NCI-H2107 treated with DMSO at 0.1 percent for 48 hours (cell line): ENCODE results near the gene FBXL17.

Experiments used
- DNase-seq: peaks from one replicate; lab custom pipeline; 2025; ENCODE audit not compliant: unreplicated experiment; lab: John Stamatoyannopoulos, UW

FBXL17 gene

GRCh38 chr5:108101821-108102220, 280.1 kb downstream of the FBXL17 start:
- no peak for DNase-seq

GRCh38 chr5:108101130-108101529, 280.8 kb downstream of the FBXL17 start:
- no peak for DNase-seq

- DNase-seq, result no peak
Measured at GRCh38 chr5:108094800-108095199, 287.1 kb downstream of the FBXL17 start.

- peak; percentile 3 for DNase-seq
Measured at GRCh38 chr5:108093186-108093585, 288.7 kb downstream of the FBXL17 start.

- no peak for DNase-seq
Measured at GRCh38 chr5:108090946-108091345, 291.0 kb downstream of the FBXL17 start.

- DNase-seq, result no peak
Measured at GRCh38 chr5:108084105-108084504, 297.8 kb downstream of the FBXL17 start.

- DNase-seq, result no peak
Measured at GRCh38 chr5:108083232-108083631, 298.7 kb downstream of the FBXL17 start.

- no peak for DNase-seq
Measured at GRCh38 chr5:108081707-108082106, 300.2 kb downstream of the FBXL17 start.

- no peak for DNase-seq
Measured at GRCh38 chr5:108079753-108080152, 302.1 kb downstream of the FBXL17 start.

GRCh38 chr5:108078882-108079281, 303.0 kb downstream of the FBXL17 start:
- no peak for DNase-seq

- no peak for DNase-seq
Measured at GRCh38 chr5:108078345-108078744, 303.6 kb downstream of the FBXL17 start.

- no peak for DNase-seq
Measured at GRCh38 chr5:108074626-108075025, 307.3 kb downstream of the FBXL17 start.

GRCh38 chr5:108064302-108064701, 317.6 kb downstream of the FBXL17 start:
- DNase-seq, result no peak

- no peak for DNase-seq
Measured at GRCh38 chr5:108061941-108062340, 320.0 kb downstream of the FBXL17 start.

- DNase-seq, result no peak
Measured at GRCh38 chr5:108060340-108060739, 321.6 kb downstream of the FBXL17 start.

GRCh38 chr5:108059334-108059733, 322.6 kb downstream of the FBXL17 start:
- no peak for DNase-seq

- DNase-seq, result no peak
Measured at GRCh38 chr5:108054349-108054748, 327.5 kb downstream of the FBXL17 start.

GRCh38 chr5:108046955-108047670, 334.8 kb downstream of the FBXL17 start:
- no peak for DNase-seq

GRCh38 chr5:108036482-108036881, 345.4 kb downstream of the FBXL17 start:
- no peak for DNase-seq

- no peak for DNase-seq
Measured at GRCh38 chr5:108028883-108029282, 353.0 kb downstream of the FBXL17 start.

- DNase-seq, result no peak
Measured at GRCh38 chr5:108028412-108028811, 353.5 kb downstream of the FBXL17 start.

GRCh38 chr5:108025957-108026356, 355.9 kb downstream of the FBXL17 start:
- no peak for DNase-seq

GRCh38 chr5:108024986-108025385, 356.9 kb downstream of the FBXL17 start:
- DNase-seq, result no peak
